Measurements from ENCODE around the gene HSPA1L. TPM values are rescaled to one million over a fixed set of nuclear protein-coding genes. Genes with fewer than 3 reads are reported as not detected.

Gene HSPA1L
- total RNA-seq, 3 donors from 2014 or later (not counting 1 experiment from before 2014, with no cell fraction given) = 2.0 to 4.5 (median 3.6) TPM

DNA sequence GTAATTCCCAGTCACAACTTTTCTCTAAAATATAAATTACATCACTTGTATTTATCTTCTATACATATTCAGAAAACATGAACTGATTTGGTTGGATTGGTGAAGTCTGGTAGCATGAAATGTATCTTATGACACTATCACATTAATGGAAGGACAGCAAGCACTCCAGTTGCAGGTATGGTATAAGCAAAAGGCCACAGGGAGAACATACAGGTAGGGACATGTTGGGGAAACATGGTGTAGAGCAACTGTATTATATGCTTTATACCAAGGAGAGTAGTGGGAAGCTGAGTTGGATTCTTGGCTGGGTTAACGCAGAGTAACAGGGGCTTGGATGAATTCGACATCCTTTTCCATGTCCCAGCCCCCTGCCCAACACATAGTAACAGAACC lies 18.1 kb downstream of the HSPA1L start:
- no peak for TF ChIP-seq CTCF (IDR thresholded peaks at IDR 0.05)
- DNase-seq = no peak
- 79% methylated on average over 2 of the region's 2 CpGs for WGBS (ENCODE audit: insufficient coverage)
- Mint-ChIP-seq H3K4me3 (peak overlapping the region; percentile 2), H3K27ac (peak overlapping the region; percentile 5 to 96), H3K36me3 (no peaks in the 10 kb centered on the region), H3K27me3 (ENCODE audit: low read depth in 2 of 2) (no peaks in the 10 kb centered on the region), H3K4me1 (peaks cover 25 to 30% of the 10 kb centered on the region in 2 donors), H3K9me3 (no peaks in the 10 kb centered on the region)
- ATAC-seq = no peak
- H3K9me3 ChIP-seq (ENCODE audit: control insufficient read depth, insufficient read depth, low read length) = no peaks in the 10 kb centered on the region
- no peak overlapping the region for H3K4me3 ChIP-seq (ENCODE audit: low read length)
- peak overlapping the region; percentile 60 for H3K27ac ChIP-seq (ENCODE audit: low read length)
- intact Hi-C loops (cut with micrococcal nuclease) = loop anchor here (5.0 kb wide), 1 partner anchor 35 kb away; no protein-coding TSS in a partner anchor
- H3K27me3 ChIP-seq (ENCODE audit: control insufficient read depth, insufficient read depth, low read length) = no peaks in the 10 kb centered on the region
- peaks cover 31% of the 10 kb centered on the region for H3K4me1 ChIP-seq (ENCODE audit: control insufficient read depth, insufficient read depth, low read length)
- H3K36me3 ChIP-seq (ENCODE audit: control insufficient read depth, insufficient read depth, low read length) = peaks cover 5% of the 10 kb centered on the region

DNA sequence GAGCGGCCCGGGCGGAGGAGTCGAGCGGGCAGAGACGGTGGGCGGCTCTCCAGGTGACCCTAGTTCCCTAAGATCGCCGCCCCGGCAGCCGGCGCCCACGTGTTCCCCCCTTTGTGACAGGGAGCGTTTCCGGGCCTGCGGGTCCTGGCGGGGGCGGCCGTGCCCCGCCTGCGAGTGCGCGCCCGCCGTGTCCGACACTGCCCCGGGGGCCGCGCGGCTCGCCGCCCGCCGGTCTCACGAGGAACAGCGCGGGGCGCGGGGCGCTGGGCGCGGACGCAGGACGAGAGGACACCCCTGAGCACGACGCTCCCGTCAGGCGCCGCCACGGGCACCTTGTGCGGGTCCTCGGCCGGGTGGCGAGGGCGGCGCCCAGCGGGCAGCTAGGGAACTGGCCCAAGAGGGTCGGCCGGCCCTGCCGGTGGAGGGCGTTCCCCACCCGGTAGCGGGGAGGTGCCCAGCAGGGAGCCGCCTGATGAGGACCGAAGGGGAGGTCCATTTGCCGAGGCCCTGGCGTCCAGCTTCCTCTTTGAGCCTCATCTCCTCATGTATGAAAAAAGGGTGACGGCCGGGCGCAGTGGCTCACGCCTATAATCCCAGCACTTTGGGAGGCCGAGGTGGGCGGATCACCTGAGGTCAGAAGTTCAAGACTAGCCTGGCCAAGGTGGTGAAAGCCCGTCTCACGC lies 19.3 kb downstream of the HSPA1L start, which contains the start of gene VARS1:
VARS1 (minus strand) TSS at position 137 of the 683 bp plus-strand sequence. CDS start 535 bp downstream, outside the sequence.
- Histone ChIP-seq H3K27ac (ENCODE audit: low read length) (peak within 1 kb of the TSS; percentile 77), H3K9me3 (ENCODE audit: control insufficient read depth, insufficient read depth, low read length) (no peaks in the 10 kb centered on the region), H3K36me3 (ENCODE audit: control insufficient read depth, insufficient read depth, low read length) (peaks cover 8% of the 10 kb centered on the region), H3K4me3 (ENCODE audit: low read length) (peak within 1 kb of the TSS; percentile 67), H3K27me3 (ENCODE audit: control insufficient read depth, insufficient read depth, low read length) (no peaks in the 10 kb centered on the region), H3K4me1 (ENCODE audit: control insufficient read depth, insufficient read depth, low read length) (peaks cover 34% of the 10 kb centered on the region)
- no peaks in the 10 kb centered on the region for H3K27me3 Mint-ChIP-seq (ENCODE audit: low read depth in 2 of 2)
- peaks cover 2% of the 10 kb centered on the region for H3K36me3 Mint-ChIP-seq
- DNase-seq (peak; percentile 90 to 92), ATAC-seq (peak; percentile 94 to 98 (median 94))
- H3K27ac Mint-ChIP-seq = peak within 1 kb of the TSS; percentile 96
- H3K4me1 Mint-ChIP-seq = peaks cover 26 to 36% of the 10 kb centered on the region in 2 donors
- no peaks in the 10 kb centered on the region for H3K9me3 Mint-ChIP-seq
- WGBS (ENCODE audit: insufficient coverage) = under 1% methylated on average over 75 of the region's 75 CpGs
- intact Hi-C loops (cut with micrococcal nuclease) = loop anchor here (1.0 to 5.0 kb wide), 2 partner anchors 11 to 37 kb away; partner anchors contain the start of gene LSM2
- H3K4me3 Mint-ChIP-seq = peak within 1 kb of the TSS; percentile 91
- TF ChIP-seq CTCF (IDR thresholded peaks at IDR 0.05) = peak; percentile 74

- no peak for TF ChIP-seq CTCF (IDR thresholded peaks at IDR 0.05)
Measured at GRCh38 chr6:31794866-31795615, 20.0 kb downstream of the HSPA1L start.

More at GRCh38 chr6:31794866-31795615, 20.0 kb downstream of the HSPA1L start:
- ATAC-seq = peak in 2 of 3 donors; percentile 0
- peak overlapping the region; percentile 67 for H3K4me3 ChIP-seq (ENCODE audit: low read length)
- peaks cover 7% of the 10 kb centered on the region for H3K36me3 Mint-ChIP-seq
- H3K4me1 Mint-ChIP-seq = peaks cover 30 to 36% of the 10 kb centered on the region in 2 donors
- H3K9me3 Mint-ChIP-seq = no peaks in the 10 kb centered on the region
- H3K27me3 ChIP-seq (ENCODE audit: control insufficient read depth, insufficient read depth, low read length) = no peaks in the 10 kb centered on the region
- H3K9me3 ChIP-seq (ENCODE audit: control insufficient read depth, insufficient read depth, low read length) = no peaks in the 10 kb centered on the region
- peak overlapping the region; percentile 96 for H3K27ac Mint-ChIP-seq
- WGBS (ENCODE audit: insufficient coverage) = 1% methylated on average over 39 of the region's 44 CpGs
- H3K27me3 Mint-ChIP-seq (ENCODE audit: low read depth in 2 of 2) = no peaks in the 10 kb centered on the region
- peaks cover 34% of the 10 kb centered on the region for H3K4me1 ChIP-seq (ENCODE audit: control insufficient read depth, insufficient read depth, low read length)
- peak overlapping the region; percentile 91 for H3K4me3 Mint-ChIP-seq
- peaks cover 8% of the 10 kb centered on the region for H3K36me3 ChIP-seq (ENCODE audit: control insufficient read depth, insufficient read depth, low read length)
- H3K27ac ChIP-seq (ENCODE audit: low read length) = peak overlapping the region; percentile 77
- no peak for DNase-seq
- intact Hi-C loops (cut with micrococcal nuclease) = loop anchor here (1.0 to 5.0 kb wide), 2 partner anchors 11 to 37 kb away; partner anchors contain the start of gene LSM2

Measured in natural killer cell (primary cell).